Measurements from ENCODE around the gene KDF1. TPM values are rescaled to one million over a fixed set of nuclear protein-coding genes. Genes with fewer than 3 reads are reported as not detected.

KDF1 gene
- total RNA-seq, 4 donors from 2014 or later: 0.15 TPM; not detected in 3

- Histone ChIP-seq H3K27me3 (peaks cover 43 to 56% (median 44%) of the 10 kb centered on the region in 3 donors), H3K9me3 (no peaks in the 10 kb centered on the region), H3K4me3 (no peak overlapping the region), H3K36me3 (no peaks in the 10 kb centered on the region), H3K4me1 (peaks cover 3 to 11% of the 10 kb centered on the region in 2 donors), H3K27ac (no peak overlapping the region)
- TF ChIP-seq CTCF (IDR thresholded peaks at IDR 0.05 in 4 of 5, conservative IDR thresholded peaks at IDR 0.05 in 1 of 5) (no peak), POLR2A (IDR thresholded peaks at IDR 0.05) (no peak)
- DNase-seq (no peak), ATAC-seq (no peak)
- intact Hi-C loops (cut with DNase I; ENCODE audit: low total_unique reads): no loop called here
- in situ Hi-C loops (cut with MboI; ENCODE audit: low sequenced_read_pairs in 4 of 4): no loop called here
Observed at GRCh38 chr1:26960625-26960966, 328 bp upstream of the KDF1 start.

GRCh38 chr1:26959270-26959669 is 998 bp downstream of the KDF1 start:
- Histone ChIP-seq H3K27me3 (peaks cover 43 to 56% (median 44%) of the 10 kb centered on the region in 3 donors), H3K4me1 (peaks cover 0 to 11% of the 10 kb centered on the region in 2 donors), H3K9me3 (no peaks in the 10 kb centered on the region), H3K4me3 (no peak overlapping the region), H3K36me3 (no peaks in the 10 kb centered on the region), H3K27ac (no peak overlapping the region)
- intact Hi-C loops (cut with DNase I; ENCODE audit: low total_unique reads): no loop called here
- no peak for TF ChIP-seq POLR2A (IDR thresholded peaks at IDR 0.05)
- TF ChIP-seq CTCF (IDR thresholded peaks at IDR 0.05 in 4 of 5, conservative IDR thresholded peaks at IDR 0.05 in 1 of 5): no peak
- in situ Hi-C loops (cut with MboI; ENCODE audit: low sequenced_read_pairs in 4 of 4): no loop called here
- no peak for DNase-seq
- no peak for ATAC-seq

GRCh38 chr1:26957306-26957705 is 3.0 kb downstream of the KDF1 start:
- H3K4me1 ChIP-seq: peaks cover 0 to 11% of the 10 kb centered on the region in 2 donors
- TF ChIP-seq POLR2A (IDR thresholded peaks at IDR 0.05): no peak
- TF ChIP-seq CTCF (IDR thresholded peaks at IDR 0.05 in 4 of 5, conservative IDR thresholded peaks at IDR 0.05 in 1 of 5): no peak
- in situ Hi-C loops (cut with MboI; ENCODE audit: low sequenced_read_pairs in 4 of 4) (no loop called here), intact Hi-C loops (cut with DNase I; ENCODE audit: low total_unique reads) (no loop called here)
- H3K27ac ChIP-seq: no peak overlapping the region
- H3K36me3 ChIP-seq: no peaks in the 10 kb centered on the region
- no peak overlapping the region for H3K4me3 ChIP-seq
- no peaks in the 10 kb centered on the region for H3K9me3 ChIP-seq
- ATAC-seq: no peak
- DNase-seq: no peak
- H3K27me3 ChIP-seq: peaks cover 42 to 56% (median 43%) of the 10 kb centered on the region in 3 donors

- Histone ChIP-seq H3K9me3 (no peaks in the 10 kb centered on the region), H3K4me3 (no peak overlapping the region), H3K27me3 (peaks cover 36 to 55% (median 41%) of the 10 kb centered on the region in 3 donors), H3K27ac (no peak overlapping the region), H3K36me3 (no peaks in the 10 kb centered on the region), H3K4me1 (peaks cover 0 to 11% of the 10 kb centered on the region in 2 donors)
- no peak for DNase-seq
- intact Hi-C loops (cut with DNase I; ENCODE audit: low total_unique reads): no loop called here
- TF ChIP-seq POLR2A (IDR thresholded peaks at IDR 0.05) (no peak), CTCF (IDR thresholded peaks at IDR 0.05 in 4 of 5, conservative IDR thresholded peaks at IDR 0.05 in 1 of 5) (no peak)
- in situ Hi-C loops (cut with MboI; ENCODE audit: low sequenced_read_pairs in 4 of 4): no loop called here
- no peak for ATAC-seq
Observed at GRCh38 chr1:26956321-26956720, 3.9 kb downstream of the KDF1 start.

- intact Hi-C loops (cut with DNase I; ENCODE audit: low total_unique reads): no loop called here
- Histone ChIP-seq H3K4me3 (no peak overlapping the region), H3K27ac (no peak overlapping the region), H3K36me3 (no peaks in the 10 kb centered on the region), H3K27me3 (peaks cover 7 to 26% (median 11%) of the 10 kb centered on the region in 3 donors), H3K9me3 (no peaks in the 10 kb centered on the region), H3K4me1 (peaks cover 3% of the 10 kb centered on the region in 2 donors)
- no peak for ATAC-seq
- TF ChIP-seq CTCF (IDR thresholded peaks at IDR 0.05 in 4 of 5, conservative IDR thresholded peaks at IDR 0.05 in 1 of 5) (no peak), POLR2A (IDR thresholded peaks at IDR 0.05) (no peak)
- in situ Hi-C loops (cut with MboI; ENCODE audit: low sequenced_read_pairs in 4 of 4): no loop called here
- no peak for DNase-seq
Observed at GRCh38 chr1:26953374-26953773, 6.9 kb downstream of the KDF1 start.

Data from gastrocnemius medialis (tissue), 4 donors.